SK-N-SH treated with all-trans-retinoic acid at 6 μM for 48 hours (cell line): ENCODE results near the gene IVL.

Source experiments
- ATAC-seq: fragments of 200-7000 bp; cut with Tn5 transposase; 3 replicates; pipeline ENCODE4 v1.9.1; 2020; ENCODE audit warnings: mild to moderate bottlenecking, moderate library complexity
- CREB5 ChIP-seq: fragments of 250-450 bp; sonication (Bioruptor Pico); IDR thresholded peaks from 2 replicates; pipeline ENCODE4 v1.5.1; 2020; ENCODE audit warnings: low read depth, mild to moderate bottlenecking, moderate library complexity
- CSRNP3 ChIP-seq: fragments of 250-450 bp; sonication (Bioruptor Pico); IDR thresholded peaks from 2 replicates; pipeline ENCODE4 v1.5.1; 2021; ENCODE audit warnings: mild to moderate bottlenecking, moderate library complexity
- PPARA ChIP-seq: fragments of 250-450 bp; sonication (Bioruptor Pico); IDR thresholded peaks from 2 replicates; pipeline ENCODE4 v1.5.0; 2020; ENCODE audit warnings: mild to moderate bottlenecking, borderline replicate concordance
- RARB ChIP-seq: fragments of 250-450 bp; sonication (Bioruptor Pico); IDR thresholded peaks from 2 replicates; pipeline ENCODE4 v1.8.0; 2021; ENCODE audit warnings: mild to moderate bottlenecking, moderate library complexity
- TOX ChIP-seq: fragments of 250-450 bp; sonication (Bioruptor Pico); IDR thresholded peaks from 2 replicates; pipeline ENCODE4 v1.8.0; 2021; ENCODE audit warnings: mild to moderate bottlenecking, moderate library complexity, borderline replicate concordance
- ZC3H10 ChIP-seq: fragments of 250-450 bp; sonication (Bioruptor Pico); IDR thresholded peaks from 2 replicates; pipeline ENCODE4 v1.5.1; 2021; ENCODE audit warnings: mild to moderate bottlenecking, moderate library complexity
- ZFP3 ChIP-seq: fragments of 250-450 bp; sonication (Bioruptor Pico); IDR thresholded peaks from 2 replicates; pipeline ENCODE4 v1.5.0; 2020; ENCODE audit warnings: mild to moderate bottlenecking, moderate library complexity
- ZFP30 ChIP-seq: fragments of 450-650 bp; formaldehyde crosslinking; IDR thresholded peaks from 2 replicates; pipeline ENCODE4 v1.5.0; 2022; ENCODE audit warnings: mild to moderate bottlenecking, moderate library complexity
- ZNF565 ChIP-seq: fragments of 450-650 bp; formaldehyde crosslinking; conservative IDR thresholded peaks from 2 replicates; pipeline ENCODE4 v1.5.0; 2020; ENCODE audit warnings: low read depth, mild to moderate bottlenecking, moderate library complexity

Gene IVL

GRCh38 chr1:152960452-152961044 lies 52.2 kb downstream of the IVL start:
- no peak for TF ChIP-seq RARB (CRISPR knock-in tag)
- TF ChIP-seq CREB5 (CRISPR knock-in tag): no peak
- no peak for TF ChIP-seq ZFP3 (CRISPR knock-in tag)
- no peak for TF ChIP-seq PPARA
- no peak for TF ChIP-seq TOX
- TF ChIP-seq ZC3H10 (CRISPR knock-in tag): no peak
- TF ChIP-seq ZNF565 (CRISPR knock-in tag): no peak
- no peak for TF ChIP-seq ZFP30 (CRISPR knock-in tag)
- no peak for TF ChIP-seq CSRNP3
- ATAC-seq: no peak
